H9 (cell line): Measurements from ENCODE around the gene PHGDH. TPM values are rescaled to one million over a fixed set of nuclear protein-coding genes. Genes with fewer than 3 reads are reported as not detected.

Experiments used
- DNase-seq: peaks from one replicate; pipeline ENCODE4 v3.0.0-alpha.2; 2017
- H2AFZ ChIP-seq: one replicate; pipeline ENCODE4 v1.6.1; 2013; ENCODE audit warnings: mild to moderate bottlenecking, low read length, control low read depth, moderate library complexity
- H2AK5ac ChIP-seq: 2 replicates; pipeline ENCODE4 v1.6.1; 2013; ENCODE audit warnings: low read length, control low read depth, mixed read lengths; ENCODE audit not compliant: insufficient read length
- H2BK120ac ChIP-seq: one replicate; pipeline ENCODE4 v1.6.1; 2013; ENCODE audit warnings: low read depth, mild to moderate bottlenecking, low read length, control low read depth, inconsistent platforms; ENCODE audit not compliant: poor library complexity, severe bottlenecking
- H2BK12ac ChIP-seq: 2 replicates; pipeline ENCODE4 v1.6.1; 2013; ENCODE audit warnings: low read length, control low read depth, mixed read lengths, low read depth; ENCODE audit not compliant: insufficient read length
- H2BK15ac ChIP-seq: 2 replicates; pipeline ENCODE4 v1.6.1; 2013; ENCODE audit warnings: low read depth, low read length, control low read depth
- H2BK20ac ChIP-seq: one replicate; pipeline ENCODE4 v1.6.1; 2013; ENCODE audit warnings: low read depth, mild to moderate bottlenecking, low read length, control low read depth, inconsistent platforms; ENCODE audit not compliant: poor library complexity, severe bottlenecking
- H2BK5ac ChIP-seq: 2 replicates; pipeline ENCODE4 v1.6.1; 2013; ENCODE audit warnings: low read length, control low read depth, mixed read lengths; ENCODE audit not compliant: insufficient read length
- H3K14ac ChIP-seq: 2 replicates; pipeline ENCODE4 v1.6.1; 2013; ENCODE audit warnings: low read length, control low read depth; ENCODE audit not compliant: insufficient read depth
- H3K18ac ChIP-seq: 2 replicates; pipeline ENCODE4 v1.6.1; 2013; ENCODE audit warnings: low read depth, mild to moderate bottlenecking, mixed read lengths, low read length, control low read depth; ENCODE audit not compliant: insufficient read length
- H3K23ac ChIP-seq: 2 replicates; pipeline ENCODE4 v1.6.1; 2013; ENCODE audit warnings: low read length, control low read depth, mixed read lengths, low read depth; ENCODE audit not compliant: insufficient read length
- H3K23me2 ChIP-seq: 2 replicates; pipeline ENCODE4 v1.6.1; 2013; ENCODE audit warnings: low read depth, mild to moderate bottlenecking, mixed read lengths, low read length, control low read depth; ENCODE audit not compliant: insufficient read length, poor library complexity, severe bottlenecking
- H3K27ac ChIP-seq: 2 replicates; pipeline ENCODE4 v1.5.1; 2013; ENCODE audit warnings: low read length, control low read depth, mixed read lengths, low read depth; ENCODE audit not compliant: insufficient read length
- H3K27me3 ChIP-seq: 2 replicates; pipeline ENCODE4 v1.6.1; 2013; ENCODE audit warnings: low read length, control low read depth, inconsistent platforms; ENCODE audit not compliant: insufficient read depth
- H3K4ac ChIP-seq: 2 replicates; pipeline ENCODE4 v1.6.1; 2013; ENCODE audit warnings: low read depth, mild to moderate bottlenecking, control low read depth, inconsistent platforms, low read length, moderate library complexity
- H3K4me1 ChIP-seq: 2 replicates; pipeline ENCODE4 v1.6.1; 2013; ENCODE audit warnings: low read length, control low read depth, inconsistent platforms; ENCODE audit not compliant: insufficient read depth
- H3K4me2 ChIP-seq: 2 replicates; pipeline ENCODE4 v1.6.1; 2013; ENCODE audit warnings: low read length, control low read depth, mixed read lengths; ENCODE audit not compliant: insufficient read length, insufficient read depth
- H3K56ac ChIP-seq: 2 replicates; pipeline ENCODE4 v1.6.1; 2013; ENCODE audit warnings: low read depth, mild to moderate bottlenecking, mixed read lengths, low read length, control low read depth; ENCODE audit not compliant: insufficient read length
- H3K79me1 ChIP-seq: 2 replicates; pipeline ENCODE4 v1.6.1; 2013; ENCODE audit warnings: low read depth, mild to moderate bottlenecking, moderate library complexity, low read length, control low read depth, inconsistent platforms; ENCODE audit not compliant: insufficient read depth, poor library complexity, severe bottlenecking
- H3K79me2 ChIP-seq: 2 replicates; pipeline ENCODE4 v1.6.1; 2013; ENCODE audit warnings: low read length, control low read depth, inconsistent platforms; ENCODE audit not compliant: insufficient read depth
- H3K9ac ChIP-seq: 2 replicates; pipeline ENCODE4 v1.6.1; 2013; ENCODE audit warnings: low read length, control low read depth, mixed read lengths; ENCODE audit not compliant: insufficient read length; ENCODE audit errors: extremely low read depth
- H3K9me3 ChIP-seq: one replicate; pipeline ENCODE4 v1.6.1; 2013; ENCODE audit warnings: low read depth, low read length, inconsistent platforms; ENCODE audit not compliant: control insufficient read depth
- H3T11ph ChIP-seq: one replicate; pipeline ENCODE4 v1.6.1; 2013; ENCODE audit warnings: mild to moderate bottlenecking, low read length, control low read depth, inconsistent platforms
- H4K20me1 ChIP-seq: one replicate; pipeline ENCODE4 v1.6.1; 2013; ENCODE audit not compliant: control insufficient read depth, insufficient read length, insufficient read depth
- H4K5ac ChIP-seq: 2 replicates; pipeline ENCODE4 v1.6.1; 2013; ENCODE audit warnings: low read depth, mild to moderate bottlenecking, mixed read lengths, low read length, control low read depth; ENCODE audit not compliant: insufficient read length
- H4K8ac ChIP-seq: replicated peaks from 2 replicates; pipeline ENCODE4 v1.6.1; 2013; ENCODE audit warnings: low read length, control low read depth, mixed read lengths, low read depth; ENCODE audit not compliant: insufficient read length
- H4K91ac ChIP-seq: 2 replicates; pipeline ENCODE4 v1.6.1; 2013; ENCODE audit warnings: low read depth, mild to moderate bottlenecking, moderate library complexity, mixed read lengths, low read length, control low read depth; ENCODE audit not compliant: insufficient read length
- H3K27ac Mint-ChIP-seq, 3 experiments: 2 replicates in 2 of 3; 3 replicates in 1 of 3; pipeline ENCODE4 v1.8.0; 2020 to 2021; ENCODE audit warnings: mixed read lengths in 3 of 3, mild to moderate bottlenecking in 1 of 3, moderate library complexity in 1 of 3
- H3K27me3 Mint-ChIP-seq: 2 replicates; pipeline ENCODE4 v1.8.0; 2021; ENCODE audit warnings: low read depth, mild to moderate bottlenecking, moderate library complexity, mixed read lengths
- H3K36me3 Mint-ChIP-seq, 3 experiments: 2 replicates in 2 of 3; 3 replicates in 1 of 3; pipeline ENCODE4 v1.8.0; 2020 to 2021; ENCODE audit warnings: low read depth in 3 of 3, mixed read lengths in 3 of 3; ENCODE audit not compliant: insufficient read depth in 1 of 3
- H3K4me1 Mint-ChIP-seq, 2 experiments: 2 replicates each; pipeline ENCODE4 v1.8.0; 2020; ENCODE audit warnings: mixed read lengths in 2 of 2
- H3K4me3 Mint-ChIP-seq, 2 experiments: 2 replicates in 1 of 2; 3 replicates in 1 of 2; pipeline ENCODE4 v1.8.0; 2020 to 2021; ENCODE audit warnings: mild to moderate bottlenecking in 2 of 2, mixed read lengths in 2 of 2, moderate library complexity in 1 of 2
- H3K9me3 Mint-ChIP-seq, 2 experiments: 2 replicates in 1 of 2; 3 replicates in 1 of 2; pipeline ENCODE4 v1.8.0; 2020; ENCODE audit warnings: mild to moderate bottlenecking in 2 of 2, mixed read lengths in 2 of 2, moderate library complexity in 1 of 2
- WGBS: extraction: QIAGEN DNeasy Blood & Tissue Kit; methylation state at CpG from one replicate; pipeline ENCODE4 v1.1.7; 2013; ENCODE audit warnings: missing lambda C conversion rate, low lambda C conversion rate, mixed read lengths; ENCODE audit not compliant: insufficient read length; ENCODE audit errors: extremely low coverage; 5-methylcytosine and 5-hydroxymethylcytosine counted together
- total RNA-seq: library from RNA; stranded (reverse); gene quantifications from 2 replicates; pipeline ENCODE4 v1.2.1, GENCODE V29; 2021
- TF ChIP-seq, protein P1 (sequence below): fragments of 200-600 bp; sonication (generic); conservative IDR thresholded peaks from 3 replicates; pipeline ENCODE4 v1.8.0; 2021; ENCODE audit warnings: antibody characterized with exemption, mild to moderate bottlenecking

Gene PHGDH
- total RNA-seq, 1 experiment from 2014 or later, result 458 TPM

DNA sequence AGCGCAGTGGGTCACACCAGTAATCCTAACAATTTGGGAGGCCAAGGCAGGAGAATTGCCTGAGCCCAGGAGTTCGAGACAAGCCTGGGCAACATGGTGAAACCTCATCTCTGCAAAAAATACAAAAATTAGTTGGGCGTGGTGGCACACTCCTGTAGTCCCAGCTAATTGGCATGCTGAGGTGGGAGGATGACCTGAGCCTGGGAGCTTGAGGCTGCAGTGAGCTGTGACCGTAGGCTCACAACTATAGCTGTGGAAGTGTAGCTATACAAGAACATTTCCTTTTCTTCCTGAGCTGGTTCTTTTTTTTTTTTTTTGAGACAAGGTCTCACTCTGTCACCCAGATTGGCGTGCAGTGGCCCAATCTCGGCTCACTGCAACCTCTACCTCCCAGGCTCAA, 44.6 kb upstream of the PHGDH start:
- no peaks in the 10 kb centered on the region for H3K9me3 ChIP-seq
- no peak overlapping the region for H2BK120ac ChIP-seq
- no peak overlapping the region for H3K4me3 Mint-ChIP-seq
- TF ChIP-seq, protein P1, sequence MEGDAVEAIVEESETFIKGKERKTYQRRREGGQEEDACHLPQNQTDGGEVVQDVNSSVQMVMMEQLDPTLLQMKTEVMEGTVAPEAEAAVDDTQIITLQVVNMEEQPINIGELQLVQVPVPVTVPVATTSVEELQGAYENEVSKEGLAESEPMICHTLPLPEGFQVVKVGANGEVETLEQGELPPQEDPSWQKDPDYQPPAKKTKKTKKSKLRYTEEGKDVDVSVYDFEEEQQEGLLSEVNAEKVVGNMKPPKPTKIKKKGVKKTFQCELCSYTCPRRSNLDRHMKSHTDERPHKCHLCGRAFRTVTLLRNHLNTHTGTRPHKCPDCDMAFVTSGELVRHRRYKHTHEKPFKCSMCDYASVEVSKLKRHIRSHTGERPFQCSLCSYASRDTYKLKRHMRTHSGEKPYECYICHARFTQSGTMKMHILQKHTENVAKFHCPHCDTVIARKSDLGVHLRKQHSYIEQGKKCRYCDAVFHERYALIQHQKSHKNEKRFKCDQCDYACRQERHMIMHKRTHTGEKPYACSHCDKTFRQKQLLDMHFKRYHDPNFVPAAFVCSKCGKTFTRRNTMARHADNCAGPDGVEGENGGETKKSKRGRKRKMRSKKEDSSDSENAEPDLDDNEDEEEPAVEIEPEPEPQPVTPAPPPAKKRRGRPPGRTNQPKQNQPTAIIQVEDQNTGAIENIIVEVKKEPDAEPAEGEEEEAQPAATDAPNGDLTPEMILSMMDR, result no peak
- no peak for DNase-seq
- WGBS, result no CpG with 5 or more reads among the region's 6 CpGs
- no peaks in the 10 kb centered on the region for H3K79me1 ChIP-seq
- H4K8ac ChIP-seq, result no peak overlapping the region
- no peak overlapping the region for H2BK15ac ChIP-seq
- no peaks in the 10 kb centered on the region; the same call in 1 of the 2 replicates for H3K27me3 Mint-ChIP-seq
- no peak overlapping the region for H3K4me2 ChIP-seq
- H3K23me2 ChIP-seq, result no peaks in the 10 kb centered on the region
- H3K4me1 ChIP-seq, result no peaks in the 10 kb centered on the region
- H3K14ac ChIP-seq, result no peak overlapping the region
- H3K9ac ChIP-seq, result no peak overlapping the region
- no peak overlapping the region for H2BK5ac ChIP-seq
- H2BK12ac ChIP-seq, result no peak overlapping the region
- no peak overlapping the region for H3K27ac ChIP-seq
- H2AK5ac ChIP-seq, result no peak overlapping the region
- peaks cover 5 to 7% of the 10 kb centered on the region in 2 experiments for H3K4me1 Mint-ChIP-seq
- no peaks in the 10 kb centered on the region for H3K9me3 Mint-ChIP-seq
- no peak overlapping the region for H3K18ac ChIP-seq
- no peak overlapping the region for H2AFZ ChIP-seq
- H3K23ac ChIP-seq, result no peak overlapping the region
- H3K27me3 ChIP-seq, result no peaks in the 10 kb centered on the region
- H4K5ac ChIP-seq, result no peak overlapping the region
- no peak overlapping the region for H2BK20ac ChIP-seq
- H3K27ac Mint-ChIP-seq, result peak overlapping the region in 1 of 3 experiments; percentile 59; a peak in 1 of 7 replicates
- H3K79me2 ChIP-seq, result no peaks in the 10 kb centered on the region
- no peak overlapping the region for H3K4ac ChIP-seq
- no peak overlapping the region for H3K56ac ChIP-seq
- H4K20me1 ChIP-seq, result no peaks in the 10 kb centered on the region
- H3T11ph ChIP-seq, result no peak overlapping the region
- H3K36me3 Mint-ChIP-seq, result no peaks in the 10 kb centered on the region
- H4K91ac ChIP-seq, result no peak overlapping the region
